GM18858 (cell line): Measurements from ENCODE around the gene SNX4.

Source experiments
- ATAC-seq: cut with Tn5 transposase; IDR thresholded peaks from one replicate; pipeline ENCODE4 v1.9.1; 2021; ENCODE audit not compliant: unreplicated experiment

The SNX4 gene

DNA sequence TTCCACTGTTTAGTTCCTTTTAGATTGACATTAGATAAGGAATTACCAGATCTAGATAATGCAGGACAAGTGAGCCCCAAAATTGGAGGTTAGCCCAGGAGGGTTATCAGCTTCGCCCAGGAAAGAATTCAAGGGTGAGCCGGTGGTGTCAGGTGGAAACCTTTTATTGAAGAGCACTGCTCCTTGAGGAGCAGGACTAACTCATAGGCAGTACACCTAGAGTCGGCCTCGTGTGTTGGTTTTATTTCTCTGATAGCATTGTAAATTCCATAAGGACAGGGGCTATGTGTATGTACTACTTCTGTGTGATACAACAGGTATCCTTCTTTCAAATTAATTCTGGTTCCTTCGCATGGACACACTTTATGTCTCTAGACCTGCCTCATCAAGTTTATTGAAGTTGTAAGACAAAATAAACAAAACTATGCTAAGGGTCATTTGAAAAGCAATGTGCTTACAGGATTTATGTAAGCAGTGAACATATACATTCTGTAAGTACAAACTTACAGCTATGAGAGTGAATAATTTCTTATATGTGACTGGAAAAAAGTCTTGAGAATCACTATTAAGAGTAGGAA, 57.2 kb downstream of the SNX4 start:
- no peak for ATAC-seq

DNA sequence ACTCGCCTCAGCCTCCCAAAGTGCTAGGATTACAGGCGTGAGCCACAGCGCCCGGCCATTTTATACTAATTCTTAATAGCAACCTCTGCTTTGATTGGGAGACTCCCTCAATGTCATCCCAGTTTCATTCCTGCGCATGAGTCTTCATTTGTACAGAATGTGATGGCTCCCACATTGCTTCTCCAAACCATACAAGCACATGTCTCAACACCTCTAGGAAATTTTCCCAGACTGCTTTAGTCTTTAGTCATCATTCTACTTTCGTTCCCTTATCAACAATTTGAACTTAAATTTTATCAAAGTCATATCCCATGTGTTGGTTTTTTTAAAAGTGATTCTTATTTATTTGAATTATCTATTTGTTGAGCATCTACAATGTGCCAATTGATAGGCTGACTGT, 58.1 kb downstream of the SNX4 start:
- no peak for ATAC-seq

DNA sequence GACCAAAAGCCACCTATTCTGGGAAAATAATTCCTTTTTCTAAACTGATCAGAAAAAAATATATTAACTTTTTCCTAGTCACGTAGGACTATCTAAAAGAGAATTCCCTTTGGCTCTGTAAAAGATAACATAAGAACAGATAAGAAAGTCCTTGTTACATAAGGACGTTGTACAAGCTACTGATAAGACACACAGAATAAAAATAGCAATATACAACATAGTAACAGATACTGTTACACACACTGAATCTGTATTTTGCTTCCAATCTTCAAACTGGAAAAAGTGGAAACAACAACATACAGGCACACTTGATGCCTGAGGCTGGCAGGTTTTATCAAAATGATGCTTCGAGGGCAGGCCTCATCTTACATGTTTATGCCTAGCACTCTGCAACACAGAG, 59.8 kb downstream of the SNX4 start:
- no peak for ATAC-seq

DNA sequence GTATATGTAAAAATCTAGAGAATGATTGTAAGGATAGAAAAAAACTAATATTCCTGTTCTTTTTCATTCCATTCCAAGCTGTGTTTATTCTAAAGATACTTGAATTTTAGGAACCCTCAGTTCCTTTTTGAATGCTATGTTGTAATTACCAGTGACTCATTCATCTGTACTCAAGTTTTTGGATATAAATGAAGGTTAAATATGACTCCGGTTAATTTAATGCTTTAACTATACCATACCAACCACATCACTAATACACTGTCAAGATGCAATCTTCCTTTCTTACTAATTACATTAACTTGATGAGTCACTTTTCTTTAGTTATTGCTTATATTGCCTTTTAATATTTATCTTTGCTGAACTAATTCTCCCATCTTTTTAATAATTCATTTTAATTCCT, 76.1 kb downstream of the SNX4 start:
- no peak for ATAC-seq

DNA sequence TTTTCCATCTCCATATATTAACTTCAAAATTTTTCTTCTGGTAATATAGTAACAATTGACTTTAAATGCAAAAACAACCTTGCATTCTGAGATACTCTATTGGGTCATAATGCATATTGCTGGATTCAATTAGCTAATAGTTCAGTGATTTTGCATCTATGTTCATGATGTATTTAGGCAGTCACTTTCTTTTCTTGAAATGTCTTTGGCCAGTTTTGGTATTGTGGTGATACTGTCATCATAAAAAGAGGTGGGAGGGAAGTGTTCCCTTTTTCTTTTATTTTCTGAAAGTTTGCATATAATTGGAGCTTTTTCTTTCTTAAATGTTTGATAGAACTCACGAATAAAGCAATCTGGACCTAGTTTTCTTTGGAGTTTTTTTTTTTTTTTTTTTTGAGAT, 77.5 kb downstream of the SNX4 start:
- ATAC-seq: no peak

DNA sequence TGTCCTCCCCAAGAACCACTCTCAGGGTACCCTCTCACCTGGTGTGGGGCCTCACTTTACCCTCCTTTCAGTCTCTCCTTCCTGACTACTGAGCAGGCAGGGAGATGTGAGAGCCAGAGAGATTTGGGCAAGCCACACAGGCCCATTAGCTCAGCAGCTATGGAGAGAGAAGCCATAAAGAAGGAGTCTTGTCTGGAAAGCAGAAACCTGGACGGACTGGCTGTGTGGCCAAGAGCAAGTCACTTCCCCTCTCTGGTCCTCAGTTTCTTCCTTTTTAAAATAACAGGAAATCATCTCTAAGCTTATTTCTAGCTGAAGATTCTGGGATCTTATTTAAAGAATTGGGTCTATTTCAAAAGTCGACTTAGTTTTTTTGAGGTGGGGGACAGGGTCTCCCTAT, 79.0 kb downstream of the SNX4 start:
- no peak for ATAC-seq

DNA sequence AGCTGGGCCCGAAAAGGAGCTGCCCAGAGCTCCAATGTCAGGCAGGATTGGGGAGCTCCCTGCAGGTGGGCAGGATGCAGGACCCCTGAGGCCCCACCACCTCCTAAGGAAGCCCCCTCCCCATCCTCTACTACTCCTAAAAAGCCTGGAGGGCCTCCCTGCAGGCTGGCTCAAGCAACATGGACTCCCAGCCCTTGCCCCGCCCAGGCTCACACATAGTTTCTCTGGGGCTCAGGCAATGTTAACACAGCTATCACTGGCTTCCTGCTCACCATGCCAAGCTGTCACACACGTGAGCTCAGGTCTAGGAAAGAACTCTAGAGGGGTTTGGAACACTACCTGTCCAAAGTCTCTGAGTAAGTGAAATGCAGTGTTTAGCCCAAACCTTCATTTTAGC, 79.4 kb downstream of the SNX4 start:
- no peak for ATAC-seq

DNA sequence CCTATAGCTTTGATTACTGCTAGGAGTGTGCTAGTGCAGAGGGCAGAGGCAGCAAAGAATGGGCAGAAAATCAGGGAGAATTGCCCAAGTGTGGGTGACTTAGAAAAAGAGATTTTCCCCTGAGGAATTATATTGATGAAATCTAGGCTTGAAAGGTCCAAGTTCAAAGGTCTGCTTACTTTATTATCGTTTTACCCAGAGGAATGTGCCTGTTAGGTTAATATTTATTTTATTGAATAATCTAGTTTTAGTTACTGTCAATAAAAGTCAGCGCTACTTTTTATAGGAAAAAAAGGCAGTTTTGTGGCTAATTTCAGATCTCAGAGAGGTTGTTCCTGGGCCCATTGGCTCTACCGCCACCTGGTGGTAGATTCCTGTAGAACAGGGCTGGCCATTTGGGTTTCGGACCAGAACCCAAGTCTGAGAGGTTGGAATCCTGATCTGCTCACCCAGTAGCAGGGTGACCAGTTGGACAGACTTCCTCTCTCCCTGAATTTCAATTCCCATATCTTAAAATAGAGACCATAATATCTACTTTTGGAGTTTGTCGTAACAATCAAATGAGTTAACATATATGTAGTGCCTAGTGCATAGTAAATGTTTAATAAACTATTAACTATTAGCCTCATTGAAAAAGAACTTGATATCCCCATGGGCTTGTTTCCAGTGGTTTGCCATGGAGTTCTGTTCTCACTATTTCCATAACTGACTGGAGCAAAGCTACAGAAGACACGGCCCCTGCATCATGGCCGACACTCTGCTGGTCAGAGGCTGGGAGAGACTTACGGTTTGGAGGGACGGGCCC, 82.2 kb downstream of the SNX4 start:
- no peak for ATAC-seq

DNA sequence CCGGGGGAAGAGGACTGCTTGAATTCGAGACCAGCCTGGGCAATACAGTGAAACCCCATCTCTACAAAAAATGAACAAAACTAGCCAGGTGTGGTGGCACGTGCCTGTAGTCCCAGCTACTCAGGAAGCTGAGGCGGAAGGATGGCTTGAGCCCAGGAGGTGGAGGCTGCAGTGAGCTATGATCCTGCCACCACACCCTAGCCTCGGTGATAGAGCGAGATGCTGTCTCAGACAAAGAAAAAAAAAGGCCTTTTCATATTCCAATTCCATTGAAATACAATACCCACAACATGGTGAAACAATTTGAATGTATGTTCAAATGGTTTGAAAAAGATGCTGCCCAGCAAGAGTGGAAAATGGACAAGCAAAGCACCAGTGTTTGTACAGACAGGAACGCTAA, 83.1 kb downstream of the SNX4 start:
- no peak for ATAC-seq

DNA sequence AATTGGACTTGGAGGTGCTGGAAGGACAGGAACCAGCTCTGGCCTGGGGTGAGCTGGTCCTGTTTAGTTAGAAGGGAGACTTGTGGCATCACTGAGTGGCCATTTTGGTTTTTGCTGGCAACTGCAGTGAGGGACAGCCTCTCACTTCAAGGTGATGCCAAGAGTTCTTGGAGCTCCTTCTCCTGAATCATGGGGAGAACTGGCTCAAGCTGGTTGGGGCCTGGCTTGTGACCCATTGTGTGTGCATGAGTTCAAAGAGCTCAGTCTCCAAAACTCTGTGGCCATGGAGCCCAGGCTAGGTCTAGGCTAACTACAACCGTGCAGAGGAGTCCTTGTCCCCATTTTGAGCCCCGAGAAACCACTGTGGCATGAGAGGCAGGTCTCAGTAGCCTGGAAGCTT, 84.8 kb downstream of the SNX4 start:
- no peak for ATAC-seq

DNA sequence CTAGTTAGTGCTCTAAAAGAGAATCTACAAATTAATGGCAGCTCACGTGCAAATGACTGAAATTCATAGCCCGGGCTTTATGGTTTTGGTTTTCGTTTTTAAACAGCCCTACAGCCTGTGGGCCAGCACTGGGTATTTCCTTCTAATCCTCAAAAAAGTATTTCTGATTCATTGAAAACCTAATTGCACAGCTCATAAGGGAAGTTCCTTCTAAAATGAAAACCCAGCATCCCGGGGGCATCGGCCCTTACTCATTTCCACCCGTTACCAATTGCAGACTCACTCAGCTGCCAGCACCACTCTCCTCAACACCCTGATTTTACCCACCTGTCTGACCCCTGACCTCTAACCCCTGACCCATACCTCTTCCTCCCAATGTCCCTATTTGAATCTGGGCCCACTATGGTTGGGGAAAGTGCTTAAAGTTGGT, 85.4 kb downstream of the SNX4 start:
- no peak for ATAC-seq

DNA sequence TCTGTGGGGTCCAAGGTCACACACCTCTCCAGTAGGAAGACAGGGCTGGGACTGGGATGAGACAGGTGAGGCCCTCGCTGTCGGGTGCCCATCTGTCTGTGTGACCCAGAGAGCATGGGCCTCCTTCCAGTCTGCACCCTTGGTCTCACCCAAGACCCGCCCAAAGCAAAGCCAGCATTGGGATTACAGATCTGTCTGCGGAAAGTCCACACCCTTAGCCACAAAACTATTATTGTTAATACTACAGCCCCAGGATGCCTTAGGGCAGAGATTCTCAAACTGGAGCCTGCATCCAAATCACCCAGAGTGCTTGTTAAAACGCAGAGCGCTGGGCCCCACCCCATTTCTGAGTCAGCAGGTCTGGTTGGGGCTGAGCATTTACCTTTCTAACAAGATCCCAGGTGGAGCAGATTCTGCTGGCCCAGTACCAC, 86.4 kb downstream of the SNX4 start:
- no peak for ATAC-seq

DNA sequence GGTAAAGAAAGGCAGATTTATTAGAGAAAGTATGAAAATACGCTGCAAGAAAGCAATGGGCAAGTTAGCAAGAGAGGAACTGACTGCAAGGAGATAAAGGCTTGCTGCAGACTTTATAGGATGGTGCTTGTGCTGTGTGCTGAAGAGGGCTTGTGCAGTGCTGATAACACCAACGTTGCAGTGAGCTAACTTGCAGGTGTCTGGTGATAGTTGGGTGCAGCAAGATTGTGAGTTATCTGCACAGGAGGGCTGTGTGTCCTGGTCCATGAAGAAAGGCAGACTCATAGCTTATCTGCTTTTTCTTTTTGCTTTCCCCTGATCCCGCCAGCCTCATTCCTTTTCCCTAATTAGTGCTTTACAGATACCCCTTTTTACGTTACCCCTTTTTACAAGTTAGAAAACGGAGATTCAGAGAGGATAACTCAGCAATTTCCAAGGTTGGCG, 86.9 kb downstream of the SNX4 start:
- no peak for ATAC-seq

DNA sequence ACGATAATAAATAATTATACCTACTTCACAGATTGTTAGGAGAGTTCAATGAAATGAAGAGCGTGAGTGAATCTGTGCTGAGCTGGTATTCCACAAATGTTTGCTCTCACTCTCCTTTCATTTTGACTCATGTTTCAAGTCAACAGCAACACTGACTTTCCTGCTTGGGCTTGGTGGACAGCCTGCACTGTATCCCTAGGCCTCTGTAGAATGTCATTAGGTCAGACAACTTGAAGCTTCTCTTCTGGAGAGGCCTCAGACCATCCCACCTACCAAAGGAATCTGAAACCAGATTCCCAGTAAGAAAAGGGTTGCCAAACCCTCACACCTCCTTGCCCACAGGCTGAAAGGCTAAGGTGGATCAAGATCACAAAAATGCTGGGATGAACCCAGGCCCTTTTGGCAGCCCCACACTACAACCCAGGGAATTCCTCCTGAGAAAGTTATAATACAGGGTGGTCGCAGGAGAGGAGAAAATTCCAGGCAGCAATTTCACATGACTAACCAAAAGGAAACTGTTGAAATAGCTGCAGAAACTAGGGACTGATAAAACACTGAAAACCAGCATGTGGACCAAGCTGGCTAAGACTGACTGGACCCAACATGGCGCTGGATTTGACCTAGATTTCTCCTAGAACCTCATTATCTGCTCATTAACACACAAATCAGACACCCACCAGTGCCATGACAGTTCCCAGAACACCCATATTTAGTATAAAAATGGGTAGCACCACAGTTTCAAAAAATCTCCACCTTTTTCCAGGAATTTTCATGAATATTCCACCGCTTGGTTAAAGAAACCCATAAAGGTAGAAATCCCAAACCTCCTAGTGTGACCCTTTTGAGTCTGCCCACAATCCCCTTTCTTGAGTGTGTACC, 87.9 kb downstream of the SNX4 start:
- no peak for ATAC-seq

DNA sequence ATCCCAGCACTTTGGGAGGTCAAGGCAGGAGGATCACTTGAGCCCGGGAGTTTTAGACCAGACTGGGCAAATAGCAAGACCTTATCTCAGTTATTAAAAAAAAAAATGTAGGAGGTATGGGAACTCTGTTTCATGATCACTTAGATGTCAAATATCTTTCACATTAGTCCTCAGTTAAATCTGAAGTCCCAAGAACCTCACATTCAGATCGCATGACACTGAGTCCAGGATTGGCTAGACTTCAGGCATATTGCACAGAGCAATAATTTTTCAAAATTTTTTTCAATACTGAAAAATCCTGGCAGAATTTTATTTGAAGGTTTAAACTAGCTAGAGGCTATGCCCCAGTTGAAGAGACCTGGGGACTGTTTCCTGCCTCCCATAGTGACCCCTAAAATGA, 88.6 kb downstream of the SNX4 start:
- no peak for ATAC-seq

DNA sequence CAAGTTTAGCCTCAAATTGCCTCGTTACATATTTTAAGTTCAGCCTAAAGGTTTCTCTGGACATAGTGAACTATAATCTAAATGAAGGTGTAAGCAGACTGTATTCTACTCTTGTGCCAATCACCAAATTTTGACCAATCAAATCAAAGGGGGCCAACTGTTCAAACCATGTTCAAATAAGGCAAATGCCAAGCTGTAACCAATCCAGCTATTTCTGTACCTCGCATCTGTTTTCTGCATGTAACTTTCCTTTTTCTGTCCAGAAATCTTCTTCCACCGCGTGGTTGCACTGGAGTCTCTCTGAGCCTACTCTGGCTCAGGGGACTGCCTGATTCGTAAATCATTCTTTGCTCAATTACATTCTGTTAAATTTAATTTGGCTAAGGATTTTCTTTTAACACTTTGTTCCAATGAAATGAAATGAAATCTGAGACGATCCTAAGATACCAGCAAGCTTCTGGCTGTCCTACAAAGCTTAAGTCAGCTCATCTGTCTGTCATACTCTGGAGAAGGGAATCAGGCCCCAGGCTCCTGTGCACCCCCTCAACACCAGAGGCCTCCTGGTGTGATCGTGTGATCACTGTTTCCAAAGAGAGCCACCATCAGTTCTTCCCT, 91.7 kb downstream of the SNX4 start:
- ATAC-seq: no peak

DNA sequence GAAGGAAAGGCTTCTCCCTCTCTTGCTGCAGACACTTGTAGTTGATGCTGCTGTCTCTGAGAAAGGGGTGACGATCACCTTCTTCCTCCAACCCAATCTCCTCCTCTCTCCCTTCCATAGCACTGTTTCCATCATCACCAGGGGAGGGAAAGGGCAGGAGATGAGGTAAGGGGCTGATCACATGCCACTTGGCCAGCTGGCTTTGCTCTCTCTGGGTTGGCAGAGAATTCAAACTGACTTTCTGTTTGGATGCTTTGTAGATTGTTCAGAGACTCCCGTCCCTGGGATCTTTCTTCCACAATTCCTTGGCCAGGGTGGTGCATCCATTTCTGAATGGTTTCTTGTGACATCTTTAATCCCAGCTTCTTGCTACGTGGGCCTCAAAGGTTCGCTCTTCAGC, 101.7 kb downstream of the SNX4 start:
- ATAC-seq: no peak

DNA sequence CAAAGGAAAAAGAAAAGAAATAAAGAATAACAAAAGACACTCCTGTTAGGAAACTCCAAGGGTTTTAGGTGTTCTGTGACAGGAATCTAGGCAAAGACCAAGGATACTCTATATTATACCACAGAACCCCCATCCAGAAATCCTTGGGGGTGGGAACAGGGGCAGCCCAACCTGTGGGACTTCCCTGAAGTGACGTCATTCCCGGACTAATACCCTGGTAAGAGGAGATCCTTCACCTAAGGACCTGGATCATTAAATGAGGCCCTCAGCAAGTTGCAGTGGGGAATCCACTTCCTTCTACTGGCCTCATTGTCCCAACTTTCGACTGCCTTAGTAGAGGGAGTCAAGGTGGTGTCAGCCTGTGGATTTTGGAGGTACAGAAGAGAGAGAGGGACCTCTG, 103.8 kb downstream of the SNX4 start:
- no peak for ATAC-seq

DNA sequence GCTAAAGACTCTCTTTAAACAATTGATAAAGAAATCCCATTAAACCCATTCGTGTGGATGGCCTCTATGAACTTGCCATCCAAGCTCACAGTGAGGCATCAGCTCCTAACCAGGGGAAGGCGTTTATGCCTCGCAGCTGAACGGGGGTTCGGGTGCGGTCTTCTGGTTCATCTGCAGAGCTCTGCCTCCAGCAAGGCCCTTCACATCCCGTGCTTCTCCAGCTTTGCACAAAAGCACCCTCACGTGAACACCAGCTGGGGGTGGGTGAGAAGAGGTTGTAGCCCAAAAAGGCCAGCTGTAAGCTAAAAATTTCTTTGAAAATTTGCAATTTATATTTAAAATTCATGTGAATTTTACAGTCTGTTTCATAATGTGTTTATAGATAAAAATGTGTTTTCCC, 105.3 kb downstream of the SNX4 start:
- ATAC-seq: no peak

DNA sequence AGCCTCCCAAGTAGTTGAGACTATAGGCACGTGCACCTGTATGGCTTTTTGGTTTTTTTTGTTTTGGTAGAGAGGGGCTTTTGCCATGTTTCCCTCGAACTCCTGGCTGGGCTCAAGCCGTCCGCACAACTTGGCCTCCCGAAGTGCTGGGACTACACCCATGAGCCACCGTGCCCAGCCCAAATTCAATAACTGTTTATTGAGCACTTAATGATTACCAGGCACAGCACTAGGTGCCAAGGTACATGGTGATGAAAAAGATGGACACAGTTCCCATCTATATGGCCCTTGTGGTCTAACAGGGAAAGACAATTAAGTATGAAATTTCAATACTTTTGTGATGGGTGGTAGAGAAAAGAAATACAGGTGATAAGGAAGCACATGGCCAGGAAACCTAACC, 109.1 kb downstream of the SNX4 start:
- ATAC-seq: no peak

DNA sequence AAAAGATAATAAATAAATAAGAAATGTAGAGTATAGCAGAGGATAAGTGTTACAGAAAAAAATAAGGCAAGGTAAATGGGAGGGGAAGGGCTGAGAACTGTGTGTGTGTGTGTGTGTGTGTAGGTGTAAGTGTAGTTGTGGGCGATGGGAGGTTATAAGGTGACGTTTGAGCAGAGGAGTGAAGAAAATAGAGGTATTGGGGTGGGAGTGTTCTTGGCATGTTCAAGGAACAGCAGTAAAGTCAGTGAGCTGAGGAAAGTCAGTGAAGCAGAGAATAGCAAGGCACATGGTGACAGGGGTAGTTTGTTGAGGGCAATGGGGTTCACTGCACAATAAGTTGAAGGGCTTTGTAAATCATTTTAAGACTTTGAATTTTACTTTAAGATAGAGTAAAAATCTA, 113.9 kb downstream of the SNX4 start:
- no peak for ATAC-seq
